BLaER1 (cell line): ENCODE data around the gene ZNF318.
"Not testable (repeated sequence)": the region's sequence is repeated elsewhere in the genome, so short reads cannot be mapped to it uniquely, and the experiment has no call there.

ENCODE experiments used
- H3K27ac ChIP-seq: shearing (Covaris generic); formaldehyde crosslinking; 2 replicates; pipeline ENCODE4 v1.8.1; 2022
- H3K27me3 ChIP-seq: shearing (Covaris generic); formaldehyde crosslinking; 2 replicates; pipeline ENCODE4 v1.8.1; 2022
- H3K36me3 ChIP-seq: shearing (Covaris generic); formaldehyde crosslinking; 2 replicates; pipeline ENCODE4 v1.8.1; 2022
- H3K4me1 ChIP-seq: shearing (Covaris generic); formaldehyde crosslinking; 2 replicates; pipeline ENCODE4 v1.8.1; 2022
- H3K4me2 ChIP-seq: shearing (Covaris generic); formaldehyde crosslinking; 2 replicates; pipeline ENCODE4 v1.8.1; 2022
- H3K4me3 ChIP-seq: shearing (Covaris generic); formaldehyde crosslinking; 2 replicates; pipeline ENCODE4 v1.8.1; 2022
- H3K9ac ChIP-seq: shearing (Covaris generic); formaldehyde crosslinking; 2 replicates; pipeline ENCODE4 v1.8.1; 2022
- H3K9me3 ChIP-seq: shearing (Covaris generic); formaldehyde crosslinking; 2 replicates; pipeline ENCODE4 v1.8.1; 2022
- H4K20me1 ChIP-seq: shearing (Covaris generic); formaldehyde crosslinking; 2 replicates; pipeline ENCODE4 v1.8.1; 2022
- Cebpa-rat ChIP-seq: shearing (Covaris generic); IDR thresholded peaks from 2 replicates; pipeline ENCODE4 v1.8.1; 2022

ZNF318 gene

GRCh38 chr6:43383021-43383667 lies 13.7 kb upstream of the ZNF318 start:
- Histone ChIP-seq H3K9ac (no peak overlapping the region), H3K27me3 (peaks cover 52% of the 10 kb centered on the region), H3K4me2 (peak overlapping the region; percentile 90)

GRCh38 chr6:43380858-43381257 lies 11.4 kb upstream of the ZNF318 start:
- Histone ChIP-seq H3K4me1 (peaks cover 51% of the 10 kb centered on the region), H4K20me1 (peaks cover 16% of the 10 kb centered on the region), H3K27me3 (peaks cover 52% of the 10 kb centered on the region), H3K4me2 (peak overlapping the region; percentile 2; the same call in 1 of the 2 replicates)
- H3K9ac ChIP-seq, H3K4me3 ChIP-seq, H3K9me3 ChIP-seq, H3K27ac ChIP-seq, H3K36me3 ChIP-seq: not testable (repeated sequence)

More at GRCh38 chr6:43383021-43383667, 13.7 kb upstream of the ZNF318 start:
- Histone ChIP-seq H3K4me1 (peaks cover 45% of the 10 kb centered on the region), H3K9me3 (no peaks in the 10 kb centered on the region), H4K20me1 (peaks cover 16% of the 10 kb centered on the region), H3K27ac (no peak overlapping the region), H3K36me3 (no peaks in the 10 kb centered on the region), H3K4me3 (no peak overlapping the region)
- no peak for TF ChIP-seq Cebpa-rat

GRCh38 chr6:43378631-43379030 lies 9.2 kb upstream of the ZNF318 start:
- H3K27ac ChIP-seq, result no peak overlapping the region

GRCh38 chr6:43377710-43378229 lies 8.3 kb upstream of the ZNF318 start:
- Histone ChIP-seq H4K20me1 (no peaks in the 10 kb centered on the region), H3K4me2 (peak overlapping the region; percentile 6; the same call in 1 of the 2 replicates), H3K27ac (no peak overlapping the region), H3K4me3 (no peak overlapping the region), H3K27me3 (peaks cover 42% of the 10 kb centered on the region), H3K4me1 (peaks cover 32% of the 10 kb centered on the region), H3K9me3 (no peaks in the 10 kb centered on the region), H3K36me3 (no peaks in the 10 kb centered on the region), H3K9ac (no peak overlapping the region)
- TF ChIP-seq Cebpa-rat, result no peak

More at GRCh38 chr6:43378631-43379030, 9.2 kb upstream of the ZNF318 start:
- H3K27me3 ChIP-seq, result peaks cover 47% of the 10 kb centered on the region
- H3K9ac ChIP-seq, result no peak overlapping the region
- peaks cover 6% of the 10 kb centered on the region; the same call in 1 of the 2 replicates for H4K20me1 ChIP-seq
- TF ChIP-seq Cebpa-rat, result no peak
- H3K4me2 ChIP-seq, result peak overlapping the region; percentile 6; the same call in 1 of the 2 replicates
- peaks cover 32% of the 10 kb centered on the region for H3K4me1 ChIP-seq
- H3K4me3 ChIP-seq, result no peak overlapping the region
- no peaks in the 10 kb centered on the region for H3K9me3 ChIP-seq
- no peaks in the 10 kb centered on the region for H3K36me3 ChIP-seq

- H3K9ac ChIP-seq, result no peak overlapping the region
- no peaks in the 10 kb centered on the region for H3K36me3 ChIP-seq
- TF ChIP-seq Cebpa-rat, result no peak
- no peak overlapping the region for H3K27ac ChIP-seq
- no peak overlapping the region for H3K4me2 ChIP-seq
- no peaks in the 10 kb centered on the region for H3K9me3 ChIP-seq
- H3K4me1 ChIP-seq, result peaks cover 38% of the 10 kb centered on the region
- peaks cover 30% of the 10 kb centered on the region for H3K27me3 ChIP-seq
- no peaks in the 10 kb centered on the region for H4K20me1 ChIP-seq
- H3K4me3 ChIP-seq, result no peak overlapping the region
These were observed 7.1 kb upstream of the ZNF318 start for GRCh38 chr6:43376551-43376981.

- Histone ChIP-seq H3K4me1 (peaks cover 43% of the 10 kb centered on the region), H3K36me3 (no peaks in the 10 kb centered on the region), H3K9ac (no peak overlapping the region), H3K9me3 (no peaks in the 10 kb centered on the region), H3K4me3 (no peak overlapping the region), H4K20me1 (no peaks in the 10 kb centered on the region), H3K27me3 (peaks cover 22% of the 10 kb centered on the region), H3K27ac (no peak overlapping the region), H3K4me2 (no peak overlapping the region)
- TF ChIP-seq Cebpa-rat, result no peak
These were observed 6.2 kb upstream of the ZNF318 start for GRCh38 chr6:43375693-43376092.

GRCh38 chr6:43373252-43373875 lies 3.9 kb upstream of the ZNF318 start:
- Histone ChIP-seq H3K27me3 (peaks cover 7% of the 10 kb centered on the region), H3K36me3 (no peaks in the 10 kb centered on the region), H3K9me3 (no peaks in the 10 kb centered on the region), H3K27ac (no peak overlapping the region), H3K4me2 (peak overlapping the region; percentile 64), H3K4me1 (peaks cover 50% of the 10 kb centered on the region), H3K4me3 (no peak overlapping the region), H3K9ac (no peak overlapping the region), H4K20me1 (peaks cover 3% of the 10 kb centered on the region)
- TF ChIP-seq Cebpa-rat, result no peak

GRCh38 chr6:43370003-43370580 lies 645 bp upstream of the ZNF318 start:
- H3K27me3 ChIP-seq, result peaks cover 21% of the 10 kb centered on the region
- H3K9me3 ChIP-seq, H3K36me3 ChIP-seq: not testable (repeated sequence)
- peak overlapping the region; percentile 88 for H3K4me2 ChIP-seq
- peak overlapping the region; percentile 92 for H3K27ac ChIP-seq
- peak overlapping the region; percentile 92 for H3K9ac ChIP-seq
- H3K4me3 ChIP-seq, result peak overlapping the region; percentile 95
- peaks cover 64% of the 10 kb centered on the region for H3K4me1 ChIP-seq
- peaks cover 34% of the 10 kb centered on the region for H4K20me1 ChIP-seq

- TF ChIP-seq Cebpa-rat, result no peak
- H3K9me3 ChIP-seq, result no peaks in the 10 kb centered on the region
- peaks cover 21% of the 10 kb centered on the region for H3K27me3 ChIP-seq
- peaks cover 41% of the 10 kb centered on the region for H4K20me1 ChIP-seq
- peak overlapping the region; percentile 92 for H3K27ac ChIP-seq
- H3K4me2 ChIP-seq, result peak overlapping the region; percentile 96
- peaks cover 21% of the 10 kb centered on the region for H3K36me3 ChIP-seq
- peaks cover 77% of the 10 kb centered on the region for H3K4me1 ChIP-seq
- H3K9ac ChIP-seq, result peak overlapping the region; percentile 92
- H3K4me3 ChIP-seq, result peak overlapping the region; percentile 95
These were observed 937 bp downstream of the ZNF318 start for GRCh38 chr6:43368259-43369160.
